Measurements from ENCODE around the gene FNIP1. TPM values are rescaled to one million over a fixed set of nuclear protein-coding genes. Genes with fewer than 3 reads are reported as not detected.
"Not testable (repeated sequence)": the region's sequence is repeated elsewhere in the genome, so short reads cannot be mapped to it uniquely, and the experiment has no call there.

Gene FNIP1
- total RNA-seq, 4 donors from 2014 or later = 36.0 to 42.7 (median 38.5) TPM

DNA sequence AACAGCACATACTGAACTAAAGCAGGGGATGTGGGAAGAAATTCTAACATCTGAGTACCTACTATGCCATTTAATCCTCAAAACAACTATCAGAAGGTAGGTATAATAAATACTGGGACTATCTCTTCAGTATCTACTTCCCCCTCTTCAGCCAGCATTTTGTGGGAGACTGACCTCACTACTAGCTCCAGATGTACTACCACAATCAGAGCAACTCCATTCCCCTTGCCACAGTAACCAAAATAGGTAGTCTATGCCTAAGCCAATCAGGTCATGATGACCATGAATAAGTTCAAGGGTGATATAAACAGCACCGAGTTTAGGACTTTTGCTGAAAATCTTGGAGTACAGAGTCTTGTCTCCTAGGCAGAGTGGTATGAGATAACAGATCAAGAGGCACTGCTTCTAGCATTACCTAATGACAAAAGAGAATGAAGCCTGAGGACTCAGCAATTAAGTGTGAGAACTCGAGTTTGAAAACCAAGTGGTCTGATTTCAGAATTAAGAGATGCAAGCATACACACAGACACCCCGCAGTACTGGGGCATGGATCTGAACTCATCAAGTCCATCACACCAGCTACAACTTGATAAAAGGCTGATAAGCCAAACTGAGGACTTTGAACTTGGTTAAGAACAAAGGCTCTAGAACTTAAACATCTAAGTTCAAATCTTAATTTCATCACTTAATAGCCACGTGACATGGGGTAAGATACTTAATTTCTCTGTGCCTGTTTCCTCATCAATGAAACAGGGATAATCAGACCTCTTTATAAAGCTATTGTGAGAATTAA, 9.7 kb downstream of the FNIP1 start:
- H3K27ac ChIP-seq = no peak overlapping the region
- 83 to 89% methylated on average over 4 of the region's 4 CpGs for WGBS, 2 donors
- DNase-seq (ENCODE audit: low spot score in 2 of 2) = no peak

DNA sequence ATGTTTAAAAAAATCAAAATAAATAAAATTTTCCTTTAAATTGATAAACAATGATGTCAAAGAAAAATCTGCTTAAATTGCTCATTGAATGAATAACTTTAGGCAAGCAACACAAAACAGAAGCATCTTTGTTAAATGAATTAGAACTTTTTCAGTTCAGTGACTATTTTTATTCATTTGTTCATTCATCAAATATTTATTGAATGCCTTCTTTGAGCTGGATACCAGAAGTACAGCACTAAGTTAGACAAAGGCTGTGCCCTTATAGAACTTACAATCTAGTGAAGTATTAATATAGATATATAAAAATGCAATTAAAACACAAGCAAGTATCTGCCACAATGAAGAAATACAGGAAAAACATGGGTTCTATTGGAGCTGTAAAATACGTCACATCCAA, 10.8 kb downstream of the FNIP1 start:
- H3K27ac ChIP-seq = no peak overlapping the region
- no peaks in the 10 kb centered on the region for H3K27me3 ChIP-seq
- H3K4me1 ChIP-seq = peaks cover 0 to 48% (median 3%) of the 10 kb centered on the region in 4 donors
- no peak for DNase-seq (ENCODE audit: low spot score in 2 of 2)
- no peaks in the 10 kb centered on the region for H3K9me3 ChIP-seq
- no peak overlapping the region for H3K4me3 ChIP-seq
- 73 to 75% methylated on average over 1 of the region's 1 CpG for WGBS, 2 donors
- TF ChIP-seq, protein P1, sequence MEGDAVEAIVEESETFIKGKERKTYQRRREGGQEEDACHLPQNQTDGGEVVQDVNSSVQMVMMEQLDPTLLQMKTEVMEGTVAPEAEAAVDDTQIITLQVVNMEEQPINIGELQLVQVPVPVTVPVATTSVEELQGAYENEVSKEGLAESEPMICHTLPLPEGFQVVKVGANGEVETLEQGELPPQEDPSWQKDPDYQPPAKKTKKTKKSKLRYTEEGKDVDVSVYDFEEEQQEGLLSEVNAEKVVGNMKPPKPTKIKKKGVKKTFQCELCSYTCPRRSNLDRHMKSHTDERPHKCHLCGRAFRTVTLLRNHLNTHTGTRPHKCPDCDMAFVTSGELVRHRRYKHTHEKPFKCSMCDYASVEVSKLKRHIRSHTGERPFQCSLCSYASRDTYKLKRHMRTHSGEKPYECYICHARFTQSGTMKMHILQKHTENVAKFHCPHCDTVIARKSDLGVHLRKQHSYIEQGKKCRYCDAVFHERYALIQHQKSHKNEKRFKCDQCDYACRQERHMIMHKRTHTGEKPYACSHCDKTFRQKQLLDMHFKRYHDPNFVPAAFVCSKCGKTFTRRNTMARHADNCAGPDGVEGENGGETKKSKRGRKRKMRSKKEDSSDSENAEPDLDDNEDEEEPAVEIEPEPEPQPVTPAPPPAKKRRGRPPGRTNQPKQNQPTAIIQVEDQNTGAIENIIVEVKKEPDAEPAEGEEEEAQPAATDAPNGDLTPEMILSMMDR (IDR thresholded peaks at IDR 0.05) = no peak
- TF ChIP-seq EP300 (IDR thresholded peaks at IDR 0.05) (no peak), POLR2A (IDR thresholded peaks at IDR 0.05) (no peak)
- no peaks in the 10 kb centered on the region for H3K36me3 ChIP-seq

More for the DNA sequence above, 9.7 kb downstream of the FNIP1 start:
- no peak for TF ChIP-seq POLR2A (IDR thresholded peaks at IDR 0.05)
- TF ChIP-seq, protein P1 (IDR thresholded peaks at IDR 0.05) = no peak
- TF ChIP-seq EP300 (IDR thresholded peaks at IDR 0.05) = no peak
- Histone ChIP-seq H3K9me3 (no peaks in the 10 kb centered on the region), H3K36me3 (no peaks in the 10 kb centered on the region), H3K27me3 (no peaks in the 10 kb centered on the region), H3K4me1 (peaks cover 0 to 53% (median 3%) of the 10 kb centered on the region in 4 donors), H3K4me3 (no peak overlapping the region)

DNA sequence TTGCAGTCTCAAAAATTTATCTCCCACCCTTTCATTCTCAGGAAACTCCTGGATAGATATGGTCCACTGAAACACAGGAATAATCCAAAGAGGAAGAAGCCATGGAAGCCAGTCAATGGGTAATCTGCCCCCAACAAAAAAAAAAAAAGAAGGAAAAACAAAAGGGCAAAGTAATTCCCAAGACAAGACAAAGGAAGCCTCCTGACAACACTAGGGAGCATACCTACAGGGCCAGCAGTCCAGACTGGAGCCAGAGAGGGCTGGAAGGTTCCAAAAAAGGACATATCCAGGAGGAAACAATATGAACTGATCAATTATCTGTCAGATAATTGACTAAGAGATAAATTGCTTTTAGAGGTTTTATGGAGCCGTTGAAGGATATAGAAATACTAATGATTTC, 12.9 kb downstream of the FNIP1 start:
- whole genome bisulfite sequencing, 2 donors = 93 to 97% methylated on average over 1 of the region's 1 CpG
- no peak overlapping the region for H3K27ac ChIP-seq
- H3K9me3 ChIP-seq = no peaks in the 10 kb centered on the region
- H3K4me3 ChIP-seq = no peak overlapping the region
- DNase-seq (ENCODE audit: low spot score in 2 of 2) = no peak
- no peaks in the 10 kb centered on the region for H3K36me3 ChIP-seq
- H3K27me3 ChIP-seq = no peaks in the 10 kb centered on the region
- H3K4me1 ChIP-seq = peaks cover 0 to 47% (median 3%) of the 10 kb centered on the region in 4 donors
- TF ChIP-seq POLR2A (IDR thresholded peaks at IDR 0.05) (no peak), EP300 (IDR thresholded peaks at IDR 0.05) (no peak)
- TF ChIP-seq, protein P1 (IDR thresholded peaks at IDR 0.05) = no peak

DNA sequence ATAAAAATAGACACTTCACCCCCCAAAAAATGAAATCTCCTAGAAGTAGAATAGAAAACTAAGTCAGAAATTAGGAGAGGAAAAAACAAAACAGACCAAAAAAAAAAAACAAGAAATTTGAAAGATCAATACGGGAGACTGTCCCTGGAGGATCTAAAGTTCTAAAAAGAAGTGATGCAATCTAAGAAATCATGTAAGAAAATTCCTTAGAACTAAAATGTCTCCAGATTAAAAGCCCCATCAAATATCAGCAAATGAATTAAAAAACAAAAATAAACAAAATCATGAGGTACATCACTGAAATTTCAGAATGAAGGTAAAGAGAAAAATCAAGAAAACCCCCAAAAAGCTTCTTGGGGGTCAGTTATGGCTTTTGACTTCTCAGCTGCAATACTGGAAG, 13.5 kb downstream of the FNIP1 start:
- H3K27ac ChIP-seq = no peak overlapping the region
- DNase-seq (ENCODE audit: low spot score in 2 of 2) = no peak
- no peak for TF ChIP-seq EP300 (IDR thresholded peaks at IDR 0.05)
- TF ChIP-seq, protein P1 (IDR thresholded peaks at IDR 0.05) = no peak
- no peak for TF ChIP-seq POLR2A (IDR thresholded peaks at IDR 0.05)
- H3K36me3 ChIP-seq = no peaks in the 10 kb centered on the region
- 41 to 50% methylated on average over 1 of the region's 1 CpG for WGBS, 2 donors
- H3K27me3 ChIP-seq = no peaks in the 10 kb centered on the region
- H3K4me3 ChIP-seq = no peak overlapping the region
- peaks cover 0 to 46% (median 3%) of the 10 kb centered on the region in 4 donors for H3K4me1 ChIP-seq
- H3K9me3 ChIP-seq = no peaks in the 10 kb centered on the region

DNA sequence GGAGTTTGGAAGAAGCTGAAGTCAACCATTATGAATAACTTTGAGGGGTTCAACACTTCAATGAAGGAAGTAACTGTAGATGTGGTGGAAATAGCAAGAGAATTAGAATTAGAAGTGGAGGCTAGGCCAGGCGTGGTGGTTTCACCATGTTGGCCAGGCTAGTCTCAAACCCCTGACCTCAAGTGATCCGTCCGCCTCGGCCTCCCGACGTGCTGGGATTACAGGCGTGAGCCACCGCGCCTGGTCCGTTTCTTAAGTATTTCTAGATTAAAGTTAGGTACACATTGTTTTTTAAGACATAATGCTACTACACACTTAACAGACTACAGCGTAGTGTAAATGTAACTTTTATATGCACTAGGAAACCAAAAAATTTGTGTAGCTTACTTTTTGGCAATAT, 14.1 kb downstream of the FNIP1 start:
- H3K4me3 ChIP-seq = no peak overlapping the region
- WGBS, 2 donors = 97 to 98% methylated on average over 11 of the region's 11 CpGs
- no peak for TF ChIP-seq EP300 (IDR thresholded peaks at IDR 0.05)
- TF ChIP-seq POLR2A (IDR thresholded peaks at IDR 0.05) = no peak
- no peak for DNase-seq (ENCODE audit: low spot score in 2 of 2)
- no peaks in the 10 kb centered on the region for H3K9me3 ChIP-seq
- H3K4me1 ChIP-seq = peaks cover 0 to 42% (median 3%) of the 10 kb centered on the region in 4 donors
- no peak overlapping the region for H3K27ac ChIP-seq
- H3K36me3 ChIP-seq = no peaks in the 10 kb centered on the region
- no peaks in the 10 kb centered on the region for H3K27me3 ChIP-seq

DNA sequence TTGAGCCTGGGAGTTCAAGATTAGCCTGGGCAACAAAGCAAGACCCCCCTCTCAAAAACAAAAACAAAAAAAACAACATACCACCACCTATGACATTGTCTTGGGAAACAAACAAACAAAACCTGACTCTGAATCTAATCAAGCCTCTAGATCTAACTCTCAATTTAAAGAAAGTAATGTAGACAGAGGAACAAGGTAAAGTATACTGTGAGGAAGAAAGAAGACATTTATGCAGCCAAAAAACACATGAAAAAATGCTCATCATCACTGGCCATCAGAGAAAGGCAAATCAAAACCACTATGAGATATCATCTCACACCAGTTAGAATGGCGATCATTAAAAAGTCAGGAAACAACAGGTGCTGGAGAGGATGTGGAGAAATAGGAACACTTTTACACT, 18.7 kb downstream of the FNIP1 start:
- not testable (repeated sequence) for H3K9me3 ChIP-seq; H3K27me3 ChIP-seq; DNase-seq (ENCODE audit: low spot score in 2 of 2); H3K4me3 ChIP-seq; H3K27ac ChIP-seq; H3K36me3 ChIP-seq
- 0 to 67% methylated on average over 1 of the region's 1 CpG for WGBS, 2 donors
- H3K4me1 ChIP-seq = peaks cover 0 to 60% (median 0%) of the 10 kb centered on the region in 4 donors

Measured in tibial nerve (tissue), 4 donors.